H1 (cell line): ENCODE data around the gene YWHAE. TPM values are rescaled to one million over a fixed set of nuclear protein-coding genes. Genes with fewer than 3 reads are reported as not detected.

Source experiments
- ATF2 ChIP-seq: IDR thresholded peaks from 2 replicates; pipeline ENCODE4 v1.6.1; 2012; ENCODE audit warnings: low read length, inconsistent platforms
- BRCA1 ChIP-seq: IDR thresholded peaks from 2 replicates; pipeline ENCODE4 v1.6.1; 2012; ENCODE audit warnings: low read depth, low read length, improper control_type of control experiment
- CHD7 ChIP-seq: fragments of 300-600 bp; sonication (generic); IDR thresholded peaks from 2 replicates; pipeline ENCODE4 v1.7.1; 2012; ENCODE audit warnings: low read length, moderate library complexity, mild to moderate bottlenecking, inconsistent platforms; ENCODE audit not compliant: insufficient replicate concordance
- CTCF ChIP-seq, 3 experiments: IDR thresholded peaks; 1 replicate in 2 of 3; 2 replicates in 1 of 3; pipeline versions ENCODE4 v1.5.1 to v1.6.1; 2011; ENCODE audit warnings: low read length in 3 of 3, mild to moderate bottlenecking in 3 of 3, inconsistent platforms in 2 of 3, low read depth in 1 of 3, moderate library complexity in 1 of 3; ENCODE audit not compliant: insufficient read depth in 1 of 3; ENCODE audit errors: control extremely low read depth in 1 of 3
- FOSL1 ChIP-seq: IDR thresholded peaks from 2 replicates; pipeline ENCODE4 v1.6.1; 2011; ENCODE audit warnings: mild to moderate bottlenecking, low read depth, low read length, moderate library complexity; ENCODE audit not compliant: insufficient read depth
- KDM5A ChIP-seq: fragments of 200-600 bp; IDR thresholded peaks from 2 replicates; pipeline ENCODE4 v1.7.1; 2012; ENCODE audit warnings: mild to moderate bottlenecking, low read length, inconsistent platforms, mixed read lengths
- POLR2AphosphoS5 ChIP-seq: IDR thresholded peaks from 2 replicates; pipeline ENCODE4 v1.6.1; 2011; ENCODE audit warnings: low read depth, low read length
- SP2 ChIP-seq: IDR thresholded peaks from 2 replicates; pipeline ENCODE4 v1.6.1; 2012; ENCODE audit warnings: mild to moderate bottlenecking, low read length, inconsistent platforms
- polyA plus RNA-seq, 7 experiments: library from polyadenylated mRNA; depleted of rRNA in 3 of 7; stranded (reverse) in 5 of 7; unstranded in 2 of 7; fragments of >200 nt in 5 of 7; fragments of 200-250 nt in 2 of 7; gene quantifications; 1 replicate in 5 of 7; 2 replicates in 1 of 7; 4 replicates in 1 of 7; pipeline versions ENCODE4 v1.2.1 to v1.2.3, GENCODE V29; 2011 to 2013; ENCODE audit warnings: missing spikeins in 2 of 7, mixed read lengths in 2 of 7
- total RNA-seq: library from RNA; stranded (reverse); fragmentation: NEBNext Ultra II Directional; extraction: Animal tissue kit (Norgen Biotek cat#: 25700); gene quantifications from 2 replicates; pipeline ENCODE4 v1.2.1, GENCODE V29; 2021

YWHAE gene
- total and polyA plus RNA-seq, 2 of the 8 experiments (the other 6 are each of a cell fraction or from before 2014, with no cell fraction given) = 559 to 1,186 TPM

- TF ChIP-seq CHD7 = no peak
- TF ChIP-seq ATF2 = no peak
- TF ChIP-seq FOSL1 = no peak
- no peak for TF ChIP-seq KDM5A
- TF ChIP-seq POLR2AphosphoS5 = no peak
- no peak for TF ChIP-seq BRCA1
- TF ChIP-seq SP2 = no peak
- TF ChIP-seq CTCF (IDR thresholded peaks at IDR 0.05; ENCODE audit: control extremely low read depth in 1 of 3, insufficient read depth in 1 of 3, low read depth in 1 of 3, low read length in 3 of 3) = no peak
Measured at GRCh38 chr17:1328437-1328836, 71.6 kb downstream of the YWHAE start (continued).
